ENCODE data around the gene TBC1D21. TPM values are rescaled to one million over a fixed set of nuclear protein-coding genes. Genes with fewer than 3 reads are reported as not detected.
A peak's percentile ranks its signal among the peaks of the same experiment; 100 is the strongest.

TBC1D21 gene
- polyA plus RNA-seq, 3 donors, result not detected

DNA sequence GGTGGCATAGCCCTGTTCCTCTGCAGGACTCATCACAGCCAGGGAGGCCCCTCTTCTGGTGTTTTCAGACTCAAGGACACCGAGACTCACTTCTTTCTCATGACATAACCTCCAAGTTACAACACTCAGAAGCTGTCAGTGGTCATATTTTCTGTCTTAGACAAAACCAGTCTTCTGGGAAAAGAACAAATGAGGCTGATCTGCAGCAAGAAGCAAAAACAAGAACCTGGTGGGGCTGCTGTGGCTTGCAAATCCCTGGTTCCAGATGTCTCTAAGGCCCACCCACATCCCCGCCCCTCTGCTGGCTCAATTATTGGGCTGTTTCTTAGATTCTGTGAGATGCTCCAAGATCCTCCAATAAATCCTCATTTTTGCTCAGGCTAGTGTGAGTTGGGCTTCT is 36.3 kb downstream of the TBC1D21 start:
- Mint-ChIP-seq H3K4me1 (peaks cover 28% of the 10 kb centered on the region), H3K27ac (no peak overlapping the region), H3K9me3 (no peaks in the 10 kb centered on the region), H3K36me3 (no peaks in the 10 kb centered on the region), H3K27me3 (ENCODE audit: low read depth in 3 of 3) (peaks cover 7 to 11% (median 8%) of the 10 kb centered on the region in 3 donors), H3K4me3 (no peak overlapping the region)
- Histone ChIP-seq H3K79me2 (ENCODE audit: insufficient read depth, low read length) (no peaks in the 10 kb centered on the region), H3K9me3 (replicated peaks in 1 of 2; ENCODE audit: control insufficient read depth in 1 of 2, insufficient read depth in 1 of 2, low read length in 2 of 2) (no peaks in the 10 kb centered on the region), H3K36me3 (replicated peaks in 1 of 2; ENCODE audit: control insufficient read depth in 1 of 2, insufficient read depth in 2 of 2, low read length in 2 of 2) (no peaks in the 10 kb centered on the region), H3K9ac (ENCODE audit: insufficient read depth, low read length, poor library complexity, severe bottlenecking) (no peak overlapping the region), H3K4me1 (ENCODE audit: control insufficient read depth in 1 of 2, insufficient read depth in 2 of 2, low read length in 2 of 2) (peaks cover 0 to 11% of the 10 kb centered on the region in 2 donors), H3K27ac (ENCODE audit: low read depth in 1 of 2, low read length in 2 of 2) (no peak overlapping the region), H2AFZ (ENCODE audit: insufficient read depth, low read depth, low read length, poor library complexity, severe bottlenecking) (no peak overlapping the region), H4K20me1 (ENCODE audit: insufficient read depth, low read length) (no peaks in the 10 kb centered on the region), H3K4me3 (replicated peaks in 1 of 3; ENCODE audit: low read depth in 2 of 3, low read length in 3 of 3) (no peak overlapping the region), H3K4me2 (replicated peaks; ENCODE audit: extremely low read depth, low read length, poor library complexity, severe bottlenecking) (no peak overlapping the region), H3K27me3 (ENCODE audit: control insufficient read depth in 2 of 2, insufficient read depth in 2 of 2, low read length in 2 of 2) (no peaks in the 10 kb centered on the region)
- 75% methylated on average over 2 of the region's 2 CpGs for WGBS (ENCODE audit: insufficient coverage)
- TF ChIP-seq, protein P1, sequence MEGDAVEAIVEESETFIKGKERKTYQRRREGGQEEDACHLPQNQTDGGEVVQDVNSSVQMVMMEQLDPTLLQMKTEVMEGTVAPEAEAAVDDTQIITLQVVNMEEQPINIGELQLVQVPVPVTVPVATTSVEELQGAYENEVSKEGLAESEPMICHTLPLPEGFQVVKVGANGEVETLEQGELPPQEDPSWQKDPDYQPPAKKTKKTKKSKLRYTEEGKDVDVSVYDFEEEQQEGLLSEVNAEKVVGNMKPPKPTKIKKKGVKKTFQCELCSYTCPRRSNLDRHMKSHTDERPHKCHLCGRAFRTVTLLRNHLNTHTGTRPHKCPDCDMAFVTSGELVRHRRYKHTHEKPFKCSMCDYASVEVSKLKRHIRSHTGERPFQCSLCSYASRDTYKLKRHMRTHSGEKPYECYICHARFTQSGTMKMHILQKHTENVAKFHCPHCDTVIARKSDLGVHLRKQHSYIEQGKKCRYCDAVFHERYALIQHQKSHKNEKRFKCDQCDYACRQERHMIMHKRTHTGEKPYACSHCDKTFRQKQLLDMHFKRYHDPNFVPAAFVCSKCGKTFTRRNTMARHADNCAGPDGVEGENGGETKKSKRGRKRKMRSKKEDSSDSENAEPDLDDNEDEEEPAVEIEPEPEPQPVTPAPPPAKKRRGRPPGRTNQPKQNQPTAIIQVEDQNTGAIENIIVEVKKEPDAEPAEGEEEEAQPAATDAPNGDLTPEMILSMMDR (IDR thresholded peaks at IDR 0.05), result no peak
- no peak for DNase-seq
- intact Hi-C loops (cut with micrococcal nuclease), result loop anchor here in 1 of 2 donors (2.0 kb wide), 1 partner anchor 37 kb away; the partner anchor contains the start of gene TBC1D21

DNA sequence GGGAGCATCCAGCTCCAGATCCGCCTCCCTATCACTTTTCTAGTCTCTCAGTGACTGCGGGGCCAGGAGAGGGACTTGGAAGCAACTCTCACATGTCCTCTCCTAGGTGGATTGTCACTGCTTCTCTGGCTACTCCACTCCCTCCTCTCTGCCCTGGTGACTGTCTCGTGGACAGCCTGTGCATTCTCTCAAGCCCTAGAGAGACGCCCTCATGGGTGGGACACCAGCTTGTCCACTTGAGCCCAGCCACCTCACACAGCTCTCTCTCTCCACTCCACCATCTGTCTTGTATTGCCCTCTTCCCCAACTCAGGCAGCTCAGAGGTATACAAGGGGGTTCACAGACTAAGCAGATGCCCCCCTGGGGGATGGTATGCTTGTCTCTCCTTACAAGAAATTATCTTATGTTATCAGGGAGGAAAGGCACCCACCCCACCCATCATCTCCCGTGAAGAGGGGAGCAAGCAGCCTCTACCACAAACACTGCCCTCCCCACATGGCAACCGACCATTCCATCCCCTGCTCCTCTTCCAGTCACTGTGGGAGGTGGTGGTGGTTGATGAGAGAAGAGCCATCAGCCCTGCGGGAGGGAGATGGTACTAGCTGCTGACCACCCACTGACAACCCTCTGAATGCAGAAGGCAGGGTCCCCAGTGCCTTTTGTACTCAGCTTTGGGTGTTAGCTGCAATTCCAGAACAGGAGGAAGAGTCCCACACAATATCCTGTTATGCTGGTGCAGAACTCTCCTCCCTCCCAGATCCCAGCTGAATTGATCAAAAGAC is 37.3 kb downstream of the TBC1D21 start:
- Histone ChIP-seq H4K20me1 (ENCODE audit: insufficient read depth, low read length) (no peaks in the 10 kb centered on the region), H3K4me2 (replicated peaks; ENCODE audit: extremely low read depth, low read length, poor library complexity, severe bottlenecking) (no peak overlapping the region), H3K27ac (ENCODE audit: low read depth in 1 of 2, low read length in 2 of 2) (no peak overlapping the region), H3K4me3 (replicated peaks in 1 of 3; ENCODE audit: low read depth in 2 of 3, low read length in 3 of 3) (no peak overlapping the region), H2AFZ (ENCODE audit: insufficient read depth, low read depth, low read length, poor library complexity, severe bottlenecking) (no peak overlapping the region), H3K9ac (ENCODE audit: insufficient read depth, low read length, poor library complexity, severe bottlenecking) (no peak overlapping the region), H3K27me3 (ENCODE audit: control insufficient read depth in 2 of 2, insufficient read depth in 2 of 2, low read length in 2 of 2) (no peaks in the 10 kb centered on the region), H3K79me2 (ENCODE audit: insufficient read depth, low read length) (no peaks in the 10 kb centered on the region), H3K36me3 (replicated peaks in 1 of 2; ENCODE audit: control insufficient read depth in 1 of 2, insufficient read depth in 2 of 2, low read length in 2 of 2) (no peaks in the 10 kb centered on the region), H3K4me1 (ENCODE audit: control insufficient read depth in 1 of 2, insufficient read depth in 2 of 2, low read length in 2 of 2) (peaks cover 0 to 11% of the 10 kb centered on the region in 2 donors), H3K9me3 (replicated peaks in 1 of 2; ENCODE audit: control insufficient read depth in 1 of 2, insufficient read depth in 1 of 2, low read length in 2 of 2) (peaks cover 0 to 1% of the 10 kb centered on the region in 2 donors)
- Mint-ChIP-seq H3K36me3 (no peaks in the 10 kb centered on the region), H3K27ac (peak overlapping the region in 1 of 7 donors; percentile 33), H3K9me3 (peaks cover 0 to under 1% (median 0%) of the 10 kb centered on the region in 7 donors), H3K4me1 (peaks cover 28% of the 10 kb centered on the region), H3K4me3 (no peak overlapping the region), H3K27me3 (ENCODE audit: low read depth in 3 of 3) (peaks cover 7 to 11% (median 9%) of the 10 kb centered on the region in 3 donors)
- DNase-seq, result no peak
- 83% methylated on average over 4 of the region's 7 CpGs for WGBS (ENCODE audit: insufficient coverage)
- intact Hi-C loops (cut with micrococcal nuclease), result no loop called here
- TF ChIP-seq, protein P1 (IDR thresholded peaks at IDR 0.05), result no peak
